ENCODE results near the gene EVI2B.
"Not testable (repeated sequence)": the region's sequence is repeated elsewhere in the genome, so short reads cannot be mapped to it uniquely, and the experiment has no call there.

Gene EVI2B

DNA sequence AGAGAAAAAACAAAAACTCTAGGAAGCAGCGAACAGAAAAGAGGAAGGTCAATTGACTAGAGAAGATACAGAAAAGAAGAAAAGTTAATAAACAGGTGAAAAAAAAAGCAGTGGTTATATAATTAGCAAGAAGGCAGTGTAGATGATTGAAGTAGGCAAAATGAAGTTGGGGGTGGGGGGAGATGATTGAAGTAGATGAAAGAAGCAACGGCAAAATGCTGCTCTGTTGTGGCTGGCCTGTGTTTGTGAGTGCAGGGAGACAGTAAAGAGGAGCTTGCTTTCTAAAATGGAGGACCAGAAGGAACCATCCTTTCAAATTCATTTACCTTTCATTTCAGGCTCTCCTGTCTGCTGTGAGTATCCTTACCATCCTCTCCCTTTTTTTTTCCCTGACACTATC lies 3.6 kb downstream of the EVI2B start:
- no peak for DNase-seq (ENCODE audit: low read depth)

DNA sequence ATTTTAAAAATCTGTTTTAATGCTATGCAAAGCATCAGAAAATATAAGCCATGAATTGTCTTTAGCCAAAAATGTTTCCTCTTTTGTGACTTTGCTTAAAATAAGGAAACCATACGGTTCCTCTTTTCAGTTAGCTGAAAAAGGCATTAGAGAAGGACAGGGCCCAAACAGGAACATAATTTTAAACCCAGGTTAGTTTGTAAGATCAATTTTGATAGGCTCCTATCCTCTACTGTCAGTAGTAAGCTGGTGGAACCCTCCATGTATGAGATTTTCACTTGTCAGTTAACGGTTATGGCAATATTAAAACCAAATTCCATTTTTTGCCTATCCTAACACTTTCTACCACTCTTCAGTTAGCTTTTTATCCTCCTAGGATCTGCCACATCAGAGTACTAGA lies 4.3 kb downstream of the EVI2B start:
- DNase-seq (ENCODE audit: low read depth), result no peak

DNA sequence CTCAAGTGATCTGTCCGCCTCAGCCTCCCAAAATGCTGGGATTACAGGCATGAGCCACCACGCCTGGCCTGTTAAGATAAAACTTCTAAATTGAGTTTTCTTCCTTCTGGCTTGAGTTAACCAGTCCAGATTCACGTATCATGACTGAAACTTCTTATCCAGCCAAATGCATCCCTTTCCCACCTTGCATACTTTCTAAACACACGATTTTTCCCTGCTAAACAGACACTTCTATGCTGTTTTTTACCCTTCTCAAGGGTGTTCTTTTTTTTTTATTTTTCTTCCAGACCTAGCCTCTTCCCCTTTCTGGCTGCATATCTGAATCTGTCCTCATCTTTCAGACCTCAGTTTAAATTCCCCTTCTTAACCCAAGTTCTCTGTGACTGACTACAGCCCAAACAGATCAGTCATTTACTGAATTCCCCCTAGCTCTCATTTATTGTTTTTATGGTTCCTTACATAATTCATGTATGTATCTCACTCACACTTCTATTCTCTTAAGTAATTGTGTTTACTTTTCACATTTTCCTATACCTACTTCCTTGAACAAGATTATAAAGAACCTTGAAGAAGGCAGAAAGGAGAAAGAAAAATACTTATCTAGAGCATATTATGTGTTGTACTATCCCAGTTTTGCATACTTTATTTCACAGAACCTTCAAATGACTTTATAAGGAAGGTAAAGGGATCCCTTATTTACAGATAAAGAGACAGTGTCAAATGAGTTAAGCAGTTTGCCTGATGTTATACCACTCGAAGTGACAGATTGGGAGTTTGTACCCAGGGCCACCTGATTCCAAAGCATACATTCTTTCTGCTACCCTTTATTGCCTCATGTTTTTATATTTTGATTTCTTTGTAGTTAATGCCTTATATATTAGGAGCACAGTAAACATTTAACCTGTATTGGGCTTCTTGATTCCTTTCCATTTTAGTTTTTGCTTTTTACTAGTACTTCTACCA lies 5.2 kb downstream of the EVI2B start:
- no peak for DNase-seq (ENCODE audit: low read depth)

DNA sequence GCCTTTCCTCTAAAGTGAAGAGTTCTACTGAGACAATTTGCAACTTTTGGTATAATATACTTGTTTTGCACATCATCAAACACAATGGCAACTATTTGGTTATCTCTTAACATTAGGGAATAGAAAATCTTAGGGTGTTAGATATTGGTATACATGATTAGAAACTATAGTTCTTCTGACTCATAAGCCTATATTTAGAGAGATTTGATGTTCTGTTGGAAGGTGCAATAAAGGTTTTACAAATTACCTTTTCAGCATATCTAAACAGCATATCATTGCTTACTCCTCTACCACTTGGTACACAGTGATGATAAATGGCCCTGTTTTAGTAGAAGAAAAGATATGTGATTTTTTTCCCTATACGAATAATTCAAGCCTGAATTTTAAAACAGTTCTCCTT lies 6.2 kb downstream of the EVI2B start:
- DNase-seq (ENCODE audit: low read depth), result no peak

DNA sequence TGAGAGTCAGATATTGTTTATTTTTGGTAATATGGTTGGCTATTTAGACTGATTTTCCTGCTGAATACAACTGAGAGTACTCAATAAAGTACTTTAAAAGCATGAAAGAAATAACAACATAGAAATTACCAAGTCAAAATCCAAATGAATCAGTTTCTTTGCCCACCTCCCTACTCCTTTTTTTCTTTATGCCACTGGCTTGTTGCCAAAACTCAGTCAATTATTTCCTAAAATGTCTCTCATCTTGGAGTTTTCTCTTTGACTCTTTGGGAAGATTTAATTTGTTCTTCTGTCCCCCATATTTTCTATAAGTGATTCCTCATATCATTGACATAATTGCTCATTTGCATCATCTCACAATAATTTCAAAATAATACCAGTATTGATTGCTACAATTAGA lies 14.2 kb downstream of the EVI2B start:
- no peak for DNase-seq (ENCODE audit: low read depth)

DNA sequence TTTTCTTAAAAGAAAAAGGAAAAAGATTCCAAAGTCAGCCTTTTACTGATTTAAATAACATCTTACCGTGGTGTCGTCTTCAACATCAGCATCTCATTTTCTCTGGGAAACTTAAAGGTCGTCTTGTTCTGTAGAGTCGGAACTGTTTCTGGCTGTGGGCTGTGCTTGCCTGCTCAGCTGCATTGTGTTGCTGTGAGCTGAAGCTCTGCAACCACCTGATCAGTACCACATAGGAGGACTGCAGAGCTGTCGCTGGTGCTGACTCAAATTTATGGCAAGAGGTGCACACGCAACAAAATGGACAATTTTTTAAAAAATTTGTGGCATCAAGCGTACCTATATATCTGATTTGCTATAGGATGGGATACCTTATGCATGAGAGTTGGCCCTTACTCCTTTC lies 16.8 kb downstream of the EVI2B start, which contains the start of gene OMG:
Gene OMG, minus strand, starts transcription at position 150 of the 400 bp plus-strand sequence. CDS start 908 bp downstream, outside the sequence.
- no peak for DNase-seq (ENCODE audit: low read depth)

DNA sequence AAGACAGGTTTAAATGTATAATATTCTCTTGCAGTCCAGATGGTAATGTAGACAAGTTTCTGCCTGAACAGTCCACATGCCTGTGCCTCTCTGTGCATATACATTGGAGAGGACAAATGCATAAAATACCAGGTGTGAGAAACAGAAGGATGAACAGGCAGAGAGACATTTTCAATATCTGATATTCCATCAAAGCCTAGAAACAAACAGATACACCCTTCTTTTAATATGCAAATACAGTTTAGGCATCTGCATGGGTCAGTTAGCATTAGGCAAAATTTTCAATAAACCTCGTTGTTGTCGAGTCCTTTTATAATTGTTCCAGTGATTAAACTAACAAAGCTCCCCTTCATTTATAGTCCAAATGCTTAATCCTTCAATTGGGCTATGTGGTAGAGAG lies 17.7 kb downstream of the EVI2B start:
- DNase-seq (ENCODE audit: low read depth), result no peak

DNA sequence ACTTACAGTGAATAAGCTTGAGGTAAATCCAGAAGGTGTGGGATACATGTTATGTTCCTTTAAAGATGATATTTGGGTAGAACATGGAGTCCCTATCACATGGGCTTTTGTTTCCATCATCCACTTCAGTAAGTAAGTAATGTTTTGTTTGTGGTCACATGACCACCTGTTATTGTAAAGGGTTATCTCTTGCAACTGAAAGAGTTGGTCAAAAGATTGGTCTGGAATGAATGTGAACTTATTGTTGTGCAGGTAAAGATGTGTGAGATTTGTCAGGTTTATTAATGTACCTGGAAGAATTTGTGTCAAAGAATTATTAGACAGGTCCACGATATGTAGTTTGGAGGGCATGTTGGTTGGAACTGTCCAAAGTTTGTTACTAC lies 18.4 kb downstream of the EVI2B start:
- DNase-seq (ENCODE audit: low read depth), result no peak

DNA sequence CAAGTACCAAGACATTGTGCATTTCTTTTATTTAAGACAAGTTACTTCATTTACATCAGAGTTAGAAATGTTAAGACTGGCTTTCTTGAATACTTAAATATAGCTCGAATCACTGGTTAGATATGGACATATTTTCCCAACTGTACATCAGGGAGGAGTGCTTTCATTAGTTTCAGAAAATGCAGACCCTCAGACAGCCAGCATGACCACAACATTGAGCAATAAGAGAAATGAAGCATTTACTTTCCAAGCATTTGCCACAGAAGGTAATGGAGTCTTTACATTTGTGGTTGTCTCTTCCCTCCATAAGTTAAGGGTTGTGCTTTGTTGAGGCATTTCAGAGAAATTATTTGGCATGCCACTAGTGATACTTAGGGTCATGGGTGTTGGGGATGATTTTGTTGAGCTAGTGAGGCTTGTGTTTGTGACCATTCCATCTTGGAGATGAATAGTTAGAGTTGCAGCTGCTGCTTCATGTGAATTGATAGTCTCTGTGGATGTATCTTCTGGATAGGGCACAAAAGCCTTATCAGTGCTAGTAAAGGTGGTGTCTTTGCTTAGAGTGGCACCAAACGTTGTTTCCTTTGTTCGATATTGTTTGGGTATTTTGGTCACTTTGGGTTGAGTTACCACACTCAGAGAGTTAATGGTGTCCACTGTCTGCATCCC lies 18.9 kb downstream of the EVI2B start:
- no peak for DNase-seq (ENCODE audit: low read depth)

DNA sequence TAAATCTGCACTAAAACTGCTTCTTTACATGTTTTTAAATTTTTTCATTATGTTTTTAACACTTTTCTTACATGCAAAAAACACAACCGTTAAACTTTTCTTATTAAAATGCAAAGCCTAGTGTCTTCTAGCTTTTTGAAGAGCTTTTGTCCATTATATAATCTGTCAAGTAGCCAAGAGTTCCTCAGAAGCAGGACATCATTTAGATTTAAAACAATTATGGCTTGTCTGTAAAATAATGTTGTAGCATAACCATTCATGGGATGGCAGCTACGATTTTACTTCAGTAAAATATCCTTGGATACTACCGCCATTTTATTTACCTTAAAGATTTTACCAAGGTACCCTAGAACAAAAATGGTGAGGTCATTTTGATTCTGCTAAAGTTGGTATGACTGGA lies 19.6 kb downstream of the EVI2B start:
- no peak for DNase-seq (ENCODE audit: low read depth)

DNA sequence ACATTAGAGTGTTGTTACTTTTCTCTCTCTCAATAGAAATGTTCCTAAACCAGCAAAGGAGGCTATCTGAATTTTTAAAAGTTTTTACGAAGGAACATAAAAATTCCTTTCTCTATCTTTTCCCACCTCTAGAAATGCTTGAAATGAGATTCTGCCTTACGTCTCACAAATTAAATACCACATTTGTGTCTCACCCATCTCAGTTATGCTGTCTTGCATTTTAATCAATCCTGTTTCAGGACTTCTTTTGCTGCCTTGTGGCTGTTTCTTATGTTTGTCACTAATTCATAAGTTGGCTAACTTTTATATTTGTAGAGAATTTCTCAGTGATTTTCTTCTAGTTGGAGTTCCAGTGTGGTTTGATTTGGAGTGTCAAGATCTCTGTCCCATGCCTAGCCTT lies 20.3 kb downstream of the EVI2B start:
- no peak for DNase-seq (ENCODE audit: low read depth)

DNA sequence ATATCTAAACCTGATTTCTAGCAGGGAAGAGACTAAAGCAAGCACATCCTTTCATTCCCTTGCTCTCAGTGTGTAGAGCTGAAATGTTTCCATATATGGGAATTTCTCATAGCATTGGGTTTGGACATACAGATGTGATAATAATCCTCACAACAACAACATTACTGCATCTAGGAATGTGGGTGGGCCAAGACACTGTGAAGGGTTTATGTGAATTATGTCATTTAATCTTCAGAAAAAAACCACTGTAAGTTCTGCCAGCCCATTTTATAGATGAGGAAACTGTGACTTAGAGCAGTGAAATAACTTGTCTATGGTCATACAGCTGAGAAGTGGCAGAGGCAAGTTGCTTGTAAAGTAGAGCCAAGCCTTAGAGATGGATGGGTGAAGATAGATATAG lies 22.0 kb downstream of the EVI2B start:
- no peak for DNase-seq (ENCODE audit: low read depth)

DNA sequence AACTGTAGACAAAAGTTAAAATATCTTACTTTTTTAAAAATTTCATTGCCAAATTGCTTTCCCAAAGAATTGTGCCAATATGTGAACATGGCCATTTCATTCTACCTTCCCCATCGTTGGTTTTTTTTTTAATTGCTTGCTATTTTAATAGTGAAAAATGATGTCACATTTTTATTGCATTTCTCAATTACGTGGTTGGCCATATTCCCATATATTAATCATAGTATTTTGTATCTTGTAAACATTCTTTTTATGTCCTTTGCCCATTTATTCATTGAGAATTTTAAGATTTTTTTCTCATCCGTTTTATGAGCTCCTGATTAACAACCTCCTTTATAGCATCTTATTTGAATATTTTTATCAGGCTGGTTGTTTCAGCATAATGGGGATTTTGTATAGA lies 24.1 kb downstream of the EVI2B start:
- DNase-seq (ENCODE audit: low read depth), result no peak

DNA sequence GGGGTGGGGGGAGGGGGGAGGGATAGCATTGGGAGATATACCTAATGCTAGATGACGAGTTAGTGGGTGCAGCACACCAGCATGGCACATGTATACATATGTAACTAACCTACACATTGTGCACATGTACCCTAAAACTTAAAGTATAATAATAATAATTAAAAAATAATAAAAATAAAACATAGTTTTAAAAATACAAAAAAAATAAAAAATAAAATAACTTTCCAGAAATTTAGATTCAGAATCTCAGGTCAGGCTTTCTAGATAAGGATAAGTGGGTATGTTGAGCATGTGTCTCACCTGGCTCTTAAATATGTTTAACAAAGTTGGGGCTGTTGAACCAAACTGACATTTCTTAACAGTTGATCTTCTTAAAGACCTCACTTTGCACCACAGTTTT lies 25.9 kb downstream of the EVI2B start:
- DNase-seq (ENCODE audit: low read depth), result not testable (repeated sequence)

DNA sequence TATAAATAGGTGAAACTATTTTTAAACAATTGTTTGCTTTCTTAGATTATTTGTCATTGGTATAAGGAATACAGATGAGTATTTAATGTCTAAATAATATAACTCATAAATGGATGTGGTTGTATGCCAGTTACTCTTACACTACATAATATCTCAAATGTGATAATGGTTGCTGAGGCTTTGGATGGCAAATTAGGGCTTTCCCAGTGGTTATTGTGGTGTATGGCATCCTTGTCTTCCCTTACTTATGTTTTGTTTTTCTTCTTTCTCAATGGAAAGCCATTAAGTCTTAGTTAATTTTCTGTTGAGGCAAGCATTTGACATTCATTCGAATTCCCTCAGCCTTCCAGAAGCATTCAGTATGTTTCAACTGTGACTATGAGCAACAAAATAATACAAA lies 27.3 kb downstream of the EVI2B start:
- no peak for DNase-seq (ENCODE audit: low read depth)

DNA sequence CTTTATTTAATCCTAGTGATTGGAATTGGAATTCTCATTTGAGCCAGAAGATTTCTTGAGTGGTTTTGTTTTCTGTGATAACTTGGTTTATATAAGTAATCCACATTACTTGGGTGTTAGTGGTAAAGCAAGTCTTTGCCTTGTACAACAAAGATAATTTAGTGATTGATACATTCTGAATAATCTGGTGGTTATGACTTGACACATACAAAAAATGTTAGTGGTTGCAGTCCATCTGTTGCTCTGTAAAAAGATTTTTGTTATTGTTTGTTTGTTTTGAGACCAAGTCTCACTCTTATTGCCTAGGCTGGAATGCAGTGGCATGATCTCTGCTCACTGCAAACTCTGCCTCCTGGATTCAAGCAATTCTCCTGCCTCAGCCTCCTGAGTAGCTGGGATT lies 30.0 kb downstream of the EVI2B start:
- no peak for DNase-seq (ENCODE audit: low read depth)

DNA sequence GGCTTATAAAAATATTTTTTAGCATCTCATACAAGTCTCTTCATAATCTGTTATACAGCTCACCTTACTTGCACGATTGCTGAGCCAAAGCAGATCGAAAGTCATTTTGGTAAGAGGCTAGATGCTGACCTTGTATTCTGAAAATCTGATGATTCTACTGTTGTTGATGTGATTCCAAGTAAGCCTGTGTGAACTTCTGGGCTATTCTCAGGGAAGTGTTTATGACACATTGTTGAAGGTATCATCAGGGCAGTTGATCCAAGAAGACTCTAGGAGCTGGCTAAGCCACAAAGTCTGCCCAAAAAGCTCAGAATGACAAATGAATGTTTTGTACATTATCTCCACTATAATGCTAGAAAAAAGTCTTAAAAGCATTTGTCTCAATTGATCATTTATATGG lies 32.8 kb downstream of the EVI2B start:
- DNase-seq (ENCODE audit: low read depth), result no peak

DNA sequence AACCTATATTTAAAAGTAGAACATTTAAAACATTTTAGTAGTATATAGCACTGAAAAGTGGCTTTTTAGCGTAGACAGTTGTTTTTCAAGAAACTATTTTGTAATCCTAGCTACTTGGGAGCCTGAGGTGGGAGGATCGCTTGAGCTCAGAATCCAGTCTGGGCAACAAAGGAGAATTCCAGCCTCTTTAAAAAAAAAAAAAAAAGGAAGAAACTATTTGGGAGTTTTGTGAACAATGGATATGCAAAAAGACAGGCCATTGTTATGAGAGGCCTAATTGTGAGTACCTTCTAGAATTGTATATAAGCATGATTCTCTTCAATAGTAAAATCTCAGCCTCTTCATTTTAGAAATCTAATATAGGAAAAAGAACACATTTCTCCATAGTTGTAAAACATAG lies 34.5 kb downstream of the EVI2B start:
- no peak for DNase-seq (ENCODE audit: low read depth)

DNA sequence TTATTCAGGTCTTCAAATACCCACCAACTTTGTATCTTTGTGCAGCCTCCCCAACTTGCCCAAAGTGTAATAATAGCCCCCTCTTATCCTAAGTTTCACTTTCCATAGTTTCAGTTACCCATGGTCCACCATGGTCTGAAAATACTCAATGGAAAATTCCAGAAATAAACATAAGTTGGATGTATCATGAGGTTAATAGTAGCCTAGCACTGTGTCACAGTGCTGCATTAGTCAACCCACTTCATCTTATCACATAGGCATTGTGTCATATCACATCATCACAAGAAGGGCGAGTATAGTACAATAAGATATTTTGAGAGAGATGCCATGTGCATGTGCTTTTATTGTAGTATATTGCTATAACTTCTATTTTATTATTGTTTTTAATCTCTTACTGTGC lies 38.7 kb downstream of the EVI2B start:
- DNase-seq (ENCODE audit: low read depth), result no peak

DNA sequence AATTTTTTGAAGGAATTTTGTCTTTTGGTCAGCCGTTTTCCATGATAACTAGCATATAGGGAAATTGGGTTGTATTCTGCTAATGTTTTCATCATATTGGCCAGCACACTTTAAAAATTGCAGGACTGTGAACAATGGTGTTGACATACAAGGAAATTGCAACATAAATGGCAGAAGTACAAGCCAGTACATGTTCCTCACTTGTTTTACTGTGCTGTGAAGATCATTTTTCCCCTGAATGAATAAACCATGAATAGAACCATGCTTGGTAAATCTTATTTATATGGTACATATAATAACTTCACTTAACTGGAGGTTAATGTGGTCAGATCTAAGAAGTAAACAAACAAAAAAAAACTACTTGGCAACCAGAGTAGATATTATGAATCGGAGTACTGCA lies 39.6 kb downstream of the EVI2B start:
- no peak for DNase-seq (ENCODE audit: low read depth)

DNA sequence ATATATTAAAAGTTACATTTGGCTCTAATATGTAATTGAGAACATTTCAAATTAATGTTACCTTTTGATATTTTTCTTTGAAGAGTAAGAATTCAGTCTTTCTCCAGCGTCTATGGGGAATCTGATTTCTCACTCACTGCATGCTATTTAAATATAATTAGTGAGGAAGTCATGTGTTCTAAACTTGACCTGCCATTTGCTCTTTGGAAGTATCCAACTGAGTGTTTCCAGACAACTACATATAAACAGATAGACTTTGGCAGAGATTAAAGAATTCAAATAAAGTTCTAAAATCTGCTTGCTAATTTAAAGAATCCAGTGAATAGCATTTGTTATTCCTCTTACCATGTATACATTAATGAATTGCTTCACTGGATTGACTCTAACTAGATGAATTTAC lies 40.3 kb downstream of the EVI2B start:
- no peak for DNase-seq (ENCODE audit: low read depth)

DNA sequence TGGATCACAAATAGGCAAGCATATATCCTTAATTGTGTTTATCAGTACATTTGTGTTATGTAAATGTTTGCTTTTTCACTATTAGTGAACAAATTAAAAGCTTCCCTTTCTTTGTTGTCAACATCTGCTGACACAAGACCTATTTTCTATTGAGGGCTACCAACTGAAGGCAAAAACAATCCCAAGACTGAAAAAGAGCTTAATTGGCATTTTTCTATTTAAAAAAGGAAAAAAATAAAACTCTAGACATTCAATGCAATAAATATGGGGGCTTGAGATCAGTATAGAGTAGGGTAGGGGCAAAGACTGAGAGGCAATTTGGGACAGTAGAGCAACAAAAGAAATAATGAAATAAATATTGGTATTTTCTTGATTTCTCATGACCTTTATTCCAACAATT lies 41.1 kb downstream of the EVI2B start:
- DNase-seq (ENCODE audit: low read depth), result no peak

DNA sequence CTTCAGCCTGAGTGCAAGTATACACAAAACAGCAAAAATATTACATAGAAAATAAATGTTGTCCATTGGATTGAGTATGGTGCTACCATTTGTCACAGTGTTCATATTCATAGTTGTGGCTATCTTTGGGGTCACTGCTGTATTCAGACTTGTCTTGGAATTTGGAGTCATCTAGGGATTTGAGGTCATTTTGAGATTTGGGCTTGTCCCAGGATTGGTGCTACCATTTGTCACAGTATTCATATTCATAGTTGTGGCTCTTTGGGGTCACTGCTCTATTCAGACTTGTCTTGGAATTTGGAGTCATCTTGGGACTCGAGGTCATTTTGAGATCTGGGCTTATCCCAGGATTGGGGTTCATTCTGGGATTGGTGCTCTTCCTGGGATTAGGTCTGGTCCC lies 41.6 kb downstream of the EVI2B start:
- DNase-seq (ENCODE audit: low read depth), result no peak

DNA sequence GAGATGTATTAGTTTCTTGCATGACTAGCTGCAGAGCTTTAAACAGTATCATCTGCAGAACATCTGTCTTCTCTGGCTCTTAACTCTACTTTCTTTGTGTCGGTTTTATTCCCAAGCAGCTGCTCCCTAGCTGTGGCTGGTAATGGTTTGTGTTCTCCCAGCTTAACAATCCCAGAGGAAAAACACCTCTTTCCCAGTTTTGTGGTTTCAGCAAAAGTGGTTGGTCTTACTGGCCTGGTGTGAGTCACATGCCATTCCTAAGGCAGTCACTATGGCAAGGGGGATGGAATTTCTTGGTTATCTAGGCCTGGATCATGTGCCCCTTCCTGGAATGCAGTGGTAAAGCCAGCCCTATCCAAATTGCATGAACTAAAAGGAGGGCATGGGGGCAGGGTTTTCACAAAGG lies 44.3 kb downstream of the EVI2B start:
- no peak for DNase-seq (ENCODE audit: low read depth)

Data from activated T-cell treated with anti-CD3 and anti-CD28 coated beads for 48 hours (primary cell).